ENCODE measurements around the gene DOCK7. TPM values are rescaled to one million over a fixed set of nuclear protein-coding genes. Genes with fewer than 3 reads are reported as not detected.

Gene DOCK7
- total and polyA plus RNA-seq, 5 donors: 4.2 to 17.9 (median 12.6) TPM

GRCh38 chr1:62492521-62492920, 195.7 kb downstream of the DOCK7 start:
- intact Hi-C loops (cut with DNase I): no loop called here
- WGBS: 95% methylated on average over 2 of the region's 2 CpGs
- H3K4me3 ChIP-seq (ENCODE audit: low read length): no peak overlapping the region
- no peak overlapping the region for H3K27ac ChIP-seq (ENCODE audit: low read length)
- DNase-seq (no peak), ATAC-seq (no peak)
- H3K27me3 ChIP-seq (ENCODE audit: control insufficient read depth, insufficient read depth): no peaks in the 10 kb centered on the region
- no peaks in the 10 kb centered on the region for H3K4me1 ChIP-seq (ENCODE audit: control insufficient read depth, insufficient read depth, low read length)
- no peaks in the 10 kb centered on the region for H3K9me3 ChIP-seq (ENCODE audit: control insufficient read depth, low read length)

- DNase-seq: no peak
- intact Hi-C loops (cut with DNase I): no loop called here
- no peak overlapping the region for H3K27ac ChIP-seq (ENCODE audit: low read length)
- no peak for ATAC-seq
- H3K9me3 ChIP-seq (ENCODE audit: control insufficient read depth, low read length): no peaks in the 10 kb centered on the region
- H3K4me3 ChIP-seq (ENCODE audit: low read length): no peak overlapping the region
- H3K27me3 ChIP-seq (ENCODE audit: control insufficient read depth, insufficient read depth): no peaks in the 10 kb centered on the region
- H3K4me1 ChIP-seq (ENCODE audit: control insufficient read depth, insufficient read depth, low read length): no peaks in the 10 kb centered on the region
- WGBS: 87% methylated on average over 2 of the region's 2 CpGs
Observed at GRCh38 chr1:62487956-62488355, 200.2 kb downstream of the DOCK7 start.

DNA sequence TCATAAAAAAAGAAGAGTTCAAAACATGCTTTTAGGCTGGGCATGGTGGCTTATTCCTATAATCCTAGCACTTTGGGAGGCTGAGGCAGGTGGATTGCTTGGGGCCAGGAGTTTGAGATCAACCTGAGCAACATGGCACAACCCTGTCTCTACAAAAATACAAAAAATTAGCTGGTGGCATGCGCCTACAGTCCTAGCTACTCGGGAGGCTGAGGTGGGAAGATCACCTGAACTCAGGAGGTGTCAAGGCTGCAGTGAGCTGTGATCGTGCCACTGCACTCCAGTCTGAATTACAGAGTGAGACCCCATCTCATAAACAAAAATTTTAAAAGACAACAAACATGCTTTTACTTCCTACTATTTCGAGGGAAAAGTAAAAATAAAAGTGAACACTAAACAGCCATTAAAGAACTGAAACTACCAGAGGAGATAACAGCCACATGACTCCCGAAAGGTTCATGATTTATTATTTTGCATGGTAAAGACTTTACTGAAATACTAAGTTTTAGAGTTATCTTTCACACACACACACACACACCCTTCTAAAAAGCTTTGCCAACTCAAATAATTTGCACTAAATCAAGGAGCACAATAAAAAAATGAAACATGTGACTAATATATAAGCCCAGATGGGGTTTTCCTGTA, 203.2 kb downstream of the DOCK7 start:
- Histone ChIP-seq H3K27me3 (ENCODE audit: control insufficient read depth, insufficient read depth) (no peaks in the 10 kb centered on the region), H3K27ac (ENCODE audit: low read length) (no peak overlapping the region), H3K4me3 (ENCODE audit: low read length) (no peak overlapping the region), H3K9me3 (ENCODE audit: control insufficient read depth, low read length) (no peaks in the 10 kb centered on the region), H3K4me1 (ENCODE audit: control insufficient read depth, insufficient read depth, low read length) (no peaks in the 10 kb centered on the region)
- ATAC-seq (no peak), DNase-seq (no peak)
- WGBS: 89% methylated on average over 5 of the region's 5 CpGs
- intact Hi-C loops (cut with DNase I): no loop called here

- no peak overlapping the region for H3K27ac ChIP-seq (ENCODE audit: low read length)
- no peaks in the 10 kb centered on the region for H3K27me3 ChIP-seq (ENCODE audit: control insufficient read depth, insufficient read depth)
- no peaks in the 10 kb centered on the region for H3K4me1 ChIP-seq (ENCODE audit: control insufficient read depth, insufficient read depth, low read length)
- H3K4me3 ChIP-seq (ENCODE audit: low read length): no peak overlapping the region
- H3K9me3 ChIP-seq (ENCODE audit: control insufficient read depth, low read length): no peaks in the 10 kb centered on the region
- DNase-seq: no peak
- WGBS: 84% methylated on average over 3 of the region's 3 CpGs
- ATAC-seq: no peak
- intact Hi-C loops (cut with DNase I): no loop called here
Observed at GRCh38 chr1:62481681-62482080, 206.5 kb downstream of the DOCK7 start.

DNA sequence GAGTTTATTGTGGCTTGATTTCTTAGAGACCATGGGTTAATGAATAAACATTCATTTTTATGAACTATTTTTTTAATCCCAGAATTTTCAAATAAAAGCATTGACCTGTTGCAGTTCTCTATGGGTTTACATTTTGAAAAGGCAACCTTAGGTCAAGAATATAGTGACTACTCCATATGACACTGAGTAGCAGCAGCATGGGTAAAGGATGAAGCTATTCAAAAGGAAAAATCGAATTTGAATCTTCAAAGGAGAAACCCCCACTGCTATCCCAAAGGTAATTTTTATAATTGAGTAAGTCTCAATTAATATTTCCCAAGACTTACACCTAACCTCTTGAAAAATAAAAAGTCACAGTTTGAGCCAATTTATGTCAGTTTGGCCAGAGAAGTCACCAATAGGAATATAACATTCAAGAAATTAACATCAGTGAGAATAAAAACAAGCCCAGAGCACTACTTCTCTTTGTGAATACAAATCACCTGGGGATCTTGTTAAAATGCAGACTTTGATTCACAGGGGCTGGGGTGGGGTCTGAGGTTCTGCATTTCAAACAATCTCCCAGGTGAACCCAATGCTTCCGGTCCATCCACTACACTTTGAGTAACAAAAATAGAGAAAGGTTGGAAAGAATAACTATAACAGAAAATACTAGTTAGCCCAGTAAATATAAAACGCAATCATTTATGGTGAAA, 211.5 kb downstream of the DOCK7 start:
- no peak for DNase-seq
- H3K4me1 ChIP-seq (ENCODE audit: control insufficient read depth, insufficient read depth, low read length): no peaks in the 10 kb centered on the region
- H3K9me3 ChIP-seq (ENCODE audit: control insufficient read depth, low read length): no peaks in the 10 kb centered on the region
- 81% methylated on average over 3 of the region's 3 CpGs for WGBS
- no peak for ATAC-seq
- H3K27me3 ChIP-seq (ENCODE audit: control insufficient read depth, insufficient read depth): no peaks in the 10 kb centered on the region
- no peak overlapping the region for H3K27ac ChIP-seq (ENCODE audit: low read length)
- intact Hi-C loops (cut with DNase I): no loop called here
- no peak overlapping the region for H3K4me3 ChIP-seq (ENCODE audit: low read length)

DNA sequence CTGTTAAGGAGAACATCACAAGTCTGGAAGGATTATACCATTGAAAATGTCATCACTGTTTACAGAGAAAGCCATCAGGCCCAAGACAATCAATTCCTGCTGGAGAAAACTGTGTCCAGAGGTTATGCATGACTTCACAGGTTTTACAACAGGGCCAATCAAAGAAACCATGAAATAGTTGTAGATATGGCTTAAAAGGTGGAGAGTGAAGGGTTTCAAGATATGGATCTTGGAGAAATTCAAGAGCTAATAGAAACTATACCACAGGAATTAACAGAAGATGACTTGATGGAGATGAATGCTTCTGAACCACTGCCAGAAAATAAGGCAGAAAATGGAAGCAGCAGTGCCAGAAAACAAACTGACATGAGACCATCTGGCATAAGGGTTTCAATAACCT, 221.1 kb downstream of the DOCK7 start:
- DNase-seq: no peak
- Histone ChIP-seq H3K27ac (ENCODE audit: low read length) (no peak overlapping the region), H3K9me3 (ENCODE audit: control insufficient read depth, low read length) (no peaks in the 10 kb centered on the region), H3K4me1 (ENCODE audit: control insufficient read depth, insufficient read depth, low read length) (no peaks in the 10 kb centered on the region), H3K4me3 (ENCODE audit: low read length) (no peak overlapping the region), H3K27me3 (ENCODE audit: control insufficient read depth, insufficient read depth) (no peaks in the 10 kb centered on the region)
- intact Hi-C loops (cut with DNase I): no loop called here
- no peak for ATAC-seq

- no peaks in the 10 kb centered on the region for H3K4me1 ChIP-seq (ENCODE audit: control insufficient read depth, insufficient read depth, low read length)
- DNase-seq (no peak), ATAC-seq (no peak)
- no peaks in the 10 kb centered on the region for H3K9me3 ChIP-seq (ENCODE audit: control insufficient read depth, low read length)
- intact Hi-C loops (cut with DNase I): no loop called here
- no peak overlapping the region for H3K27ac ChIP-seq (ENCODE audit: low read length)
- no peaks in the 10 kb centered on the region for H3K27me3 ChIP-seq (ENCODE audit: control insufficient read depth, insufficient read depth)
- WGBS: 94% methylated on average over 3 of the region's 3 CpGs
- H3K4me3 ChIP-seq (ENCODE audit: low read length): no peak overlapping the region
Observed at GRCh38 chr1:62462370-62462769, 225.8 kb downstream of the DOCK7 start.

- Histone ChIP-seq H3K27ac (ENCODE audit: low read length) (no peak overlapping the region), H3K27me3 (ENCODE audit: control insufficient read depth, insufficient read depth) (no peaks in the 10 kb centered on the region), H3K4me3 (ENCODE audit: low read length) (no peak overlapping the region), H3K9me3 (ENCODE audit: control insufficient read depth, low read length) (no peaks in the 10 kb centered on the region), H3K4me1 (ENCODE audit: control insufficient read depth, insufficient read depth, low read length) (no peaks in the 10 kb centered on the region)
- intact Hi-C loops (cut with DNase I): no loop called here
- WGBS: 75% methylated on average over 7 of the region's 7 CpGs
- no peak for ATAC-seq
- DNase-seq: no peak
Observed at GRCh38 chr1:62457955-62458354, 230.2 kb downstream of the DOCK7 start.

- H3K9me3 ChIP-seq (ENCODE audit: control insufficient read depth, low read length): no peaks in the 10 kb centered on the region
- DNase-seq (no peak), ATAC-seq (no peak)
- intact Hi-C loops (cut with DNase I): no loop called here
- H3K27me3 ChIP-seq (ENCODE audit: control insufficient read depth, insufficient read depth): no peaks in the 10 kb centered on the region
- 95% methylated on average over 1 of the region's 1 CpG for WGBS
- H3K4me3 ChIP-seq (ENCODE audit: low read length): no peak overlapping the region
- no peaks in the 10 kb centered on the region for H3K4me1 ChIP-seq (ENCODE audit: control insufficient read depth, insufficient read depth, low read length)
- no peak overlapping the region for H3K27ac ChIP-seq (ENCODE audit: low read length)
Observed at GRCh38 chr1:62452951-62453350, 235.2 kb downstream of the DOCK7 start.

- Histone ChIP-seq H3K4me1 (ENCODE audit: control insufficient read depth, insufficient read depth, low read length) (no peaks in the 10 kb centered on the region), H3K27ac (ENCODE audit: low read length) (no peak overlapping the region), H3K27me3 (ENCODE audit: control insufficient read depth, insufficient read depth) (no peaks in the 10 kb centered on the region), H3K4me3 (ENCODE audit: low read length) (no peak overlapping the region), H3K9me3 (ENCODE audit: control insufficient read depth, low read length) (no peaks in the 10 kb centered on the region)
- ATAC-seq (no peak), DNase-seq (no peak)
- intact Hi-C loops (cut with DNase I): no loop called here
- 83% methylated on average over 2 of the region's 2 CpGs for WGBS
Observed at GRCh38 chr1:62450301-62450700, 237.9 kb downstream of the DOCK7 start.

GRCh38 chr1:62448221-62448933, 239.8 kb downstream of the DOCK7 start:
- H3K27ac ChIP-seq (ENCODE audit: low read length): no peak overlapping the region
- H3K27me3 ChIP-seq (ENCODE audit: control insufficient read depth, insufficient read depth): no peaks in the 10 kb centered on the region

More at GRCh38 chr1:62448221-62448933, 239.8 kb downstream of the DOCK7 start:
- intact Hi-C loops (cut with DNase I): no loop called here
- Histone ChIP-seq H3K9me3 (ENCODE audit: control insufficient read depth, low read length) (no peaks in the 10 kb centered on the region), H3K4me1 (ENCODE audit: control insufficient read depth, insufficient read depth, low read length) (no peaks in the 10 kb centered on the region), H3K4me3 (ENCODE audit: low read length) (no peak overlapping the region)
- DNase-seq (no peak), ATAC-seq (no peak)
- WGBS: 92% methylated on average over 3 of the region's 3 CpGs

Data from right cardiac atrium (tissue), 5 donors.